Activated effector memory CD4-positive, alpha-beta T cell treated with Interleukin-2 at 50 U/mL for 16 hours (primary cell): ENCODE results near the gene PLCB4.
"Not testable (repeated sequence)": the region's sequence is repeated elsewhere in the genome, so short reads cannot be mapped to it uniquely, and the experiment has no call there.

Source experiments
- DNase-seq: peaks from one replicate; pipeline ENCODE4 v3.0.0-alpha.2; 2020

The PLCB4 gene

GRCh38 chr20:9385345-9386310, 316.7 kb downstream of the PLCB4 start:
- not testable (repeated sequence) for DNase-seq

DNA sequence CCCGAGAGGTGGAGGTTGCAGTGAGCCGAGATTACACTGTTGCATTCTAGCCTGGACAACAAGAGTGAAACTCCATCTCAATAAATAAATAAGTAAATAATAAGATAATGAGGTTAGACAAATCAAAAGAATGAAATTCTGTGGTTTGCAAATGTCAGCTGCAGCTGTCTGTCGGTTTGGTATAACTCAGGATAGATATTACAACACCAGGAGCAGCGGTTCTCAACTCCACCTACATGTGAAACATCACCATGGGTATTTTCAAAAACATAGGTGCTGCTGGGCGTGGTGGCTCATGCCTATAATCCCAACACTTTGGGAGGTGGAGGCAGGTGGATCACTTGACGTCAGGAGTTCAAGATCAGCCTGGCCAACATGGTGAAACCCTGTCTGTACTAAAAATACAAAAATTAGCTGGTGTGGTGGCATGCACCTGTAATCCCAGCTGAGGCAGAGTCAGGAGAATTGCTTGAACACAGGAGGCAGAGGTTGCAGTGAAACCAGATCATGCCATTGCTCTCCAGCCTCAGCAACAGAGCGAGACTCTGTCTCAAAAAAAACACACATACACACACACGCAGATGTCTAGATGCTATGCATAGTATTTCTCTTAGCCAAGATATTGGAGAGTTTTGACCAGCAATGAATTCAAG, 319.4 kb downstream of the PLCB4 start:
- DNase-seq, result no peak

DNA sequence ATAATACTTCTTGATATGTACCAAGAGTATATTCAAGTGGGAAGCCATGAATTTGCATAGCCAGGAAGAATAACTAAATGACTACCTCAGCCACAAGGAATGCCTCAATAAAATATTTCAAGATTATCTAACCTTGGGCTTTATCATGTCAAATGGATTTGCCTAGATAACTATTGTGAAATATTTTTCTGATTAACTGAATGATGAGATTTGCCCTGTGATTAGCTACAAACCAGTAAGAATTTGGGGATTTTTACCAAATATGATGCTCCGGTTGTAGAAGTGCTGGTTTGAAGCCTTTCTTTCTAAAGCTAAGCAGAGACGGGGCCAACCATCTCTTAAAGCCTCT, 319.9 kb downstream of the PLCB4 start:
- DNase-seq, result no peak

- no peak for DNase-seq
Measured at GRCh38 chr20:9389346-9389745, 320.5 kb downstream of the PLCB4 start.

DNA sequence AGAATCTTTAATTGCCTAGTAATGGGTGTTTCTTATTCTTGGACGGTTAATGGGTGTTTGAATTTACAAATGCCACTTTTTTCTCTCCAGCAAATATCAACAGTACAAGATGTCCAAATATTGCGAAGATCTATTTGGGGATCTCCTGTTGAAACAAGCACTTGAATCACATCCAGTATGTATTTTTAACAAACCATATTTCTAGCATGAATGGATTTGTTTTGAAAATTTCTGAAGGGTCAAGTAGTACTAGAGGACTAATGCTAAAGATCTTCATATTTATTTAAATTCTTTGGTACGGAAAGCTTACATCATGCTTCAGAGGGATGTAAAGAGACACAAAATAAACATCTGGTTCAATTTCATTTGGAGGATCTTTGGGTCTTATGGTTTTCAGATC, 321.6 kb downstream of the PLCB4 start:
- no peak for DNase-seq

- DNase-seq, result no peak
Measured at GRCh38 chr20:9392892-9393857, 324.3 kb downstream of the PLCB4 start.

DNA sequence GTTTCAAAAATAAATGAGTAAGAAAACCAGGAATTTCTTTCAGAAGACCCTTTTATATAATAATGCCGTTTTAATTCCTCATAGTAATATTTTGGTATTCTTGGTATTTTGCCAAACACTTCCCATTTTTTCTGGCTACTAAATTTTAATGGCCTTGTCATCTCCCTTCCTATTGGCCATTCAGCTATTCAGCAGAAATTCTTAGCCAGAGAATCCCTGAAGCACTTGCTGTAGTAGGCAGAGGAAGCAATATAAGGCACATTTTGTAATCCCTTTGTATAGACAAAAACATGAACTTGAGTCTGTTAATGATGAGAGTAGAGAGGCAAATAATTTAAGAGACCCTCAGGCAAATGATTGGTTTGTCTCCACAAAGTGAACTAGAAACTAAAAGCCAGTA, 327.1 kb downstream of the PLCB4 start:
- DNase-seq, result no peak

GRCh38 chr20:9397928-9398327, 329.0 kb downstream of the PLCB4 start:
- DNase-seq, result no peak

GRCh38 chr20:9398882-9399281, 330.0 kb downstream of the PLCB4 start:
- no peak for DNase-seq

GRCh38 chr20:9399322-9399721, 330.4 kb downstream of the PLCB4 start:
- DNase-seq, result no peak

DNA sequence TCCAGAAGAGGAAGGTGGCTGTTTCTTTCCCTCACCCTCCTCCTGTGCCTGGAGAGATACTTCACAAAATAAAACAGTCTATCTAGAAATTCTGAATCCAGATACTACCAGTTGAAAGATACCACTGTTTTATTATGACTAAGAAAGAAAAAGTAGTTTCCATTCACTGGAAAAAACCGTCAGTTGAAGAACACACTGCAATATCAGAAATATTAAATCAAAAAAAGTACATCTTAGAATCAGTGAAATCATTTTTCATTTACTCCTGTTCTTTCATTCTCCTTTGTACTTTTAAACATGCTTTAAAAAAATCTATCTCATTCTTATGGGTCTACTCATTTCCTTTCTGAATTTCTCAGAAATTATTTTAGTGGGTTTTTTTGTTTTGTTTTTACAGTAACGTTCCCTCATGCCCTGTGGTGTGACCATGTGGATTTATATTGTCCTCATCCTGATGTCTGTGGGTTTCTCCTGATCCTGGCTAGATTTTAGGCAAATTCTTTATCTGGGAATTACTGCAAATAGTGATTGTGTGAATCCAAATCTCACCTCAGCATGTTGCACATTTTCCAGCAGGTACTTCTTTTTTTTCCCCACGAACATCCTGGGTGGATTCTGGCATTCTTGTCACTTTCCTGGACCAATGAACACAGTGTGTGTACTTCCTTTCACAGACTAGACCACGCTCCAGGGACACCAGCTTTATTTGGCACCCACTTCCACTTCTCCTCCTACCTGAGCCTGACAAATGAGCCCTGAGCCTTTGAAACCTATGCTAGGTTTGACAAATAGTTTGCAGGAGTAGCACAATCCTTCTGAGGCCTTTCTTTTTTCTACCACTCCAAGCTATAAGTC, 331.5 kb downstream of the PLCB4 start:
- DNase-seq, result no peak

GRCh38 chr20:9401371-9401770, 332.5 kb downstream of the PLCB4 start:
- DNase-seq, result no peak

GRCh38 chr20:9402141-9402540, 333.3 kb downstream of the PLCB4 start:
- no peak for DNase-seq

DNA sequence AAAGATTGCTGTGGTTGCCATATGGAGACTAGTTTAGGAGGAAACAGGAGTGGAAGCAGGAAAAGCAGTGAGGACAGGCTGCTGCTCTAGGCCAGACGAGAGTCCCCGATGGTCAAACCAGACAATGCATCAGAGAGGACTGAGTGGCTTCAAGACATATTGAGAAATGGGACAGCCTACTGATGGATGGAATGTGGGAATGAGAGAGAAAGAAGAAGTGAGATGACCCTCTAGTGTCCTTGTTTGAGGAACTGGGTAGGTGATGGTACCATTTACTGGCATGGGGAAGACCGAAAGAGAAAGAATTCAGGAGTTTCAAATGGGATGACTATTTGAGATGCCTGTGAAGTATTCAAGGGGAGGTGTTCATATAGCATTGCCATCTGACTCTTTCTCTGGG, 333.7 kb downstream of the PLCB4 start:
- DNase-seq, result no peak

DNA sequence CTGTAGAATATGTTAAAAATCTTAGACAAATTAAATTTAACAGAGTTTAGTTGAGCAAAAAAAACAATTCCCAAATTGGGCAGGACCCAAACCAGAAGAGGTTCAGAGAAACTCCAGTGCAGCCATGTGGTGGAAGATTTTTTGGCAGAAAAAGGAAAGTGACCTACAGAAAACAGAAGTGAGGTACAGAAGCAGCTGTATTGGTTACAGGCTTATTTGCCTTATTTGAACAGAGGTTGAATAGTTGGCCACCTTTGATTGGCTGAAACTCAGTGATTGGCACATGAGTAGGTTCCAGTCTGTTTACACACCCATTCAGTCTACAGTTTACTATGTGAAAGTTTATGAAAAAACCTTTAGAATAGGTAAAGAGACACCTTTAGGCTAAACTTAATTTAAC, 334.6 kb downstream of the PLCB4 start:
- no peak for DNase-seq

GRCh38 chr20:9407805-9408421, 339.0 kb downstream of the PLCB4 start:
- no peak for DNase-seq

- no peak for DNase-seq
Measured at GRCh38 chr20:9408422-9409300, 339.8 kb downstream of the PLCB4 start.

DNA sequence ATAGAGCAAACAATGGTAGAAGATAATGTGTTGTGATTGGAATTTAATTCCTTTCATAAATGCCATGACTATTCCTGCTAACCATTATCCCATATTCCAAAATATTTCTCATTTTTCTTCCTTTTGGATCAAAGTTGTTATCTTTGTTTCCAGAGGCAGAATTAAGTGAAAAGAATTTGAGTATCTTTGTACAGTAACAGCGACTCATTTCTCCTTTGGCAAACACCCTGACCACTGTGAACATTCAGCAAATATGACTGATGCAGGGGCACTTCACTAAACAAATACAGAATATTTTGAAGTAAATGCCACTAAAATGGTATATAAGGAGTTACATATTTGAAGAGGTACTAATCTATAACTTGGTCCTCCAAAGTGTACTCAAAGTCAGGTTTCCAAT, 340.5 kb downstream of the PLCB4 start:
- DNase-seq, result no peak

GRCh38 chr20:9409981-9410380, 341.1 kb downstream of the PLCB4 start:
- DNase-seq, result no peak

- DNase-seq, result no peak
Measured at GRCh38 chr20:9411833-9412232, 342.9 kb downstream of the PLCB4 start.

DNA sequence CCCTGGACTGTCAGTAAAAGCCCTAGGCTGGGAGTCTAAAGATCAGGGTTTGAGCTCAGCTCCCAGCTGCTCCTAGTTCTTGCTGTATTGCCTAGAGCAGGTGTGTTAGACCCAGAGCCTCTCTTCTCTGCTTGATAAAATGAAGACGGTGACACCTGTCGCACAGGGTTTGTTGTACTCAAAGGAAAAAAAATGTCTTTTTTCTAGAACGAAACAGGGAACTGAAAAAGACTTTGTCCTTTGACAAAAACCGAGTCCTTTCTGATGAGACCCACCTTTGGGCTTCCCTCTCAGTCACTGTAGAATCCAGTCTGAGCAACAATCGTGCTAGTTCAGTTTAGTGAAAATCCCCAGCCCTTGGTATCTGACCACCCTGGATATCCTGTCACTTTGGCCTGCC, 343.4 kb downstream of the PLCB4 start:
- DNase-seq, result no peak
